Measurements from ENCODE around the gene GRAMD1A.
"Not testable (repeated sequence)": the region's sequence is repeated elsewhere in the genome, so short reads cannot be mapped to it uniquely, and the experiment has no call there.

Gene GRAMD1A

GRCh38 chr19:34998777-34999497 is 1.2 kb upstream of the GRAMD1A start:
- H3K4me3 ChIP-seq (ENCODE audit: low read length), result no peak overlapping the region; the same call in 1 of the 2 replicates
- no peak for DNase-seq (ENCODE audit: low read depth, low spot score)

GRCh38 chr19:35000338-35000646 is 169 bp downstream of the GRAMD1A start:
- H3K4me3 ChIP-seq (ENCODE audit: low read length), result peak overlapping the region; percentile 75
- DNase-seq (ENCODE audit: low read depth, low spot score), result no peak

GRCh38 chr19:35000647-35001501 is 751 bp downstream of the GRAMD1A start:
- DNase-seq (ENCODE audit: low read depth, low spot score), result peak; percentile 71
- peak overlapping the region; percentile 75 for H3K4me3 ChIP-seq (ENCODE audit: low read length)

- no peak overlapping the region for H3K4me3 ChIP-seq (ENCODE audit: low read length)
- no peak for DNase-seq (ENCODE audit: low read depth, low spot score)
These were observed 2.0 kb downstream of the GRAMD1A start for GRCh38 chr19:35002037-35002535.

GRCh38 chr19:35004517-35005255 is 4.6 kb downstream of the GRAMD1A start:
- no peak for DNase-seq (ENCODE audit: low read depth, low spot score)
- H3K4me3 ChIP-seq (ENCODE audit: low read length), result no peak overlapping the region

- no peak overlapping the region for H3K4me3 ChIP-seq (ENCODE audit: low read length)
- no peak for DNase-seq (ENCODE audit: low read depth, low spot score)
These were observed 5.3 kb downstream of the GRAMD1A start for GRCh38 chr19:35005256-35005977.

- H3K4me3 ChIP-seq (ENCODE audit: low read length), result not testable (repeated sequence)
These were observed 5.9 kb downstream of the GRAMD1A start for GRCh38 chr19:35006007-35006341.

GRCh38 chr19:35006342-35006998 is 6.3 kb downstream of the GRAMD1A start:
- H3K4me3 ChIP-seq (ENCODE audit: low read length), result no peak overlapping the region

More at GRCh38 chr19:35006007-35006341, 5.9 kb downstream of the GRAMD1A start:
- DNase-seq (ENCODE audit: low read depth, low spot score), result not testable (repeated sequence)

GRCh38 chr19:35006999-35007365 is 6.9 kb downstream of the GRAMD1A start:
- no peak overlapping the region for H3K4me3 ChIP-seq (ENCODE audit: low read length)
- no peak for DNase-seq (ENCODE audit: low read depth, low spot score)

More at GRCh38 chr19:35006342-35006998, 6.3 kb downstream of the GRAMD1A start:
- DNase-seq (ENCODE audit: low read depth, low spot score), result no peak

- DNase-seq (ENCODE audit: low read depth, low spot score), result not testable (repeated sequence)
These were observed 7.3 kb downstream of the GRAMD1A start for GRCh38 chr19:35007427-35007826.

GRCh38 chr19:35008891-35009341 is 8.8 kb downstream of the GRAMD1A start:
- no peak overlapping the region for H3K4me3 ChIP-seq (ENCODE audit: low read length)
- no peak for DNase-seq (ENCODE audit: low read depth, low spot score)

More at GRCh38 chr19:35007427-35007826, 7.3 kb downstream of the GRAMD1A start:
- H3K4me3 ChIP-seq (ENCODE audit: low read length), result not testable (repeated sequence)

GRCh38 chr19:35009424-35010415 is 9.6 kb downstream of the GRAMD1A start:
- no peak for DNase-seq (ENCODE audit: low read depth, low spot score)
- no peak overlapping the region for H3K4me3 ChIP-seq (ENCODE audit: low read length)

- H3K4me3 ChIP-seq (ENCODE audit: low read length), result no peak overlapping the region
- DNase-seq (ENCODE audit: low read depth, low spot score), result no peak
These were observed 11.1 kb downstream of the GRAMD1A start for GRCh38 chr19:35011091-35011689.

- no peak overlapping the region for H3K4me3 ChIP-seq (ENCODE audit: low read length)
- no peak for DNase-seq (ENCODE audit: low read depth, low spot score)
These were observed 11.9 kb downstream of the GRAMD1A start for GRCh38 chr19:35011737-35012682.

- H3K4me3 ChIP-seq (ENCODE audit: low read length), result no peak overlapping the region
- DNase-seq (ENCODE audit: low read depth, low spot score), result peak; percentile 39
These were observed 13.1 kb downstream of the GRAMD1A start for GRCh38 chr19:35013041-35013819.
